Activated naive CD4-positive, alpha-beta T cell treated with Interleukin-2 at 50 U/mL for 16 hours (primary cell): Measurements from ENCODE around the gene OTC.

Experiments used
- DNase-seq: peaks from one replicate; pipeline ENCODE4 v3.0.0-alpha.2; 2020

OTC gene

GRCh38 chrX:38357747-38358673 is 5.6 kb downstream of the OTC start:
- no peak for DNase-seq

GRCh38 chrX:38363046-38363445 is 10.6 kb downstream of the OTC start:
- DNase-seq, result no peak

GRCh38 chrX:38365954-38366353 is 13.6 kb downstream of the OTC start:
- no peak for DNase-seq

GRCh38 chrX:38368774-38369173 is 16.4 kb downstream of the OTC start:
- DNase-seq, result no peak

GRCh38 chrX:38371641-38372040 is 19.2 kb downstream of the OTC start:
- no peak for DNase-seq

- no peak for DNase-seq
These were observed 22.0 kb downstream of the OTC start for GRCh38 chrX:38374431-38374830.

GRCh38 chrX:38375891-38376290 is 23.5 kb downstream of the OTC start:
- no peak for DNase-seq

GRCh38 chrX:38376747-38377146 is 24.3 kb downstream of the OTC start:
- DNase-seq, result no peak

GRCh38 chrX:38379088-38379487 is 26.7 kb downstream of the OTC start:
- no peak for DNase-seq

- DNase-seq, result no peak
These were observed 30.3 kb downstream of the OTC start for GRCh38 chrX:38382663-38383062.

GRCh38 chrX:38400389-38400910 is 48.0 kb downstream of the OTC start:
- no peak for DNase-seq

GRCh38 chrX:38402118-38402517 is 49.7 kb downstream of the OTC start:
- DNase-seq, result no peak

GRCh38 chrX:38403834-38404233 is 51.4 kb downstream of the OTC start:
- DNase-seq, result no peak

GRCh38 chrX:38407126-38407525 is 54.7 kb downstream of the OTC start:
- DNase-seq, result no peak

GRCh38 chrX:38409289-38409688 is 56.9 kb downstream of the OTC start:
- DNase-seq, result no peak

- no peak for DNase-seq
These were observed 74.4 kb downstream of the OTC start for GRCh38 chrX:38426785-38427184.

GRCh38 chrX:38431525-38431924 is 79.1 kb downstream of the OTC start:
- DNase-seq, result no peak

- DNase-seq, result no peak
These were observed 82.7 kb downstream of the OTC start for GRCh38 chrX:38435130-38435529.

- no peak for DNase-seq
These were observed 84.7 kb downstream of the OTC start for GRCh38 chrX:38437093-38437492.

- DNase-seq, result no peak
These were observed 85.9 kb downstream of the OTC start for GRCh38 chrX:38438321-38438720.

GRCh38 chrX:38452603-38453002 is 100.2 kb downstream of the OTC start:
- no peak for DNase-seq

- no peak for DNase-seq
These were observed 105.7 kb downstream of the OTC start for GRCh38 chrX:38458071-38458470.

GRCh38 chrX:38462257-38462656 is 109.9 kb downstream of the OTC start:
- DNase-seq, result no peak

GRCh38 chrX:38465686-38466085 is 113.3 kb downstream of the OTC start:
- no peak for DNase-seq
